Calu3 (cell line): ENCODE results near the gene IL13RA1. TPM values are rescaled to one million over a fixed set of nuclear protein-coding genes. Genes with fewer than 3 reads are reported as not detected.
A peak's percentile ranks its signal among the peaks of the same experiment; 100 is the strongest.
"Not testable (repeated sequence)": the region's sequence is repeated elsewhere in the genome, so short reads cannot be mapped to it uniquely, and the experiment has no call there.

Source experiments
- BruUV-seq: library from RNA; stranded (reverse); fragments of 400-500 nt; replicated peaks from 2 replicates; lab custom pipeline; 2021; lab: Mats Ljungman, UMichigan
- CTCF ChIA-PET: fragments of 300-600 bp; sonication (Branson Sonifier 250); formaldehyde crosslinking; loops from one replicate; lab custom pipeline; 2022; ENCODE audit warnings: antibody characterized with exemption; lab: Charles Lee
- DNase-seq: peaks from one replicate; pipeline ENCODE4 v3.0.0; 2022
- H3K27ac Mint-ChIP-seq: one replicate; pipeline ENCODE4 v1.8.0; 2022; ENCODE audit warnings: mixed read lengths; ENCODE audit not compliant: unreplicated experiment
- H3K27me3 Mint-ChIP-seq: one replicate; pipeline ENCODE4 v1.8.0; 2022; ENCODE audit warnings: mixed read lengths; ENCODE audit not compliant: unreplicated experiment
- H3K36me3 Mint-ChIP-seq: one replicate; pipeline ENCODE4 v1.8.0; 2022; ENCODE audit warnings: mild to moderate bottlenecking, moderate library complexity, mixed read lengths; ENCODE audit not compliant: insufficient read depth, unreplicated experiment
- H3K4me1 Mint-ChIP-seq: one replicate; pipeline ENCODE4 v1.8.0; 2022; ENCODE audit warnings: mild to moderate bottlenecking, low read depth, mixed read lengths; ENCODE audit not compliant: unreplicated experiment
- H3K4me3 Mint-ChIP-seq: one replicate; pipeline ENCODE4 v1.8.0; 2022; ENCODE audit warnings: mild to moderate bottlenecking, low read depth, moderate library complexity, mixed read lengths; ENCODE audit not compliant: unreplicated experiment
- H3K9me3 Mint-ChIP-seq: one replicate; pipeline ENCODE4 v1.8.0; 2022; ENCODE audit warnings: low read depth, mixed read lengths; ENCODE audit not compliant: unreplicated experiment
- intact Hi-C: fragments of 100-400 bp; cut with micrococcal nuclease; formaldehyde crosslinking; loops from one replicate; pipeline ENCODE4 v1.10.0; 2022; ENCODE audit not compliant: unreplicated experiment
- total RNA-seq: library from RNA; stranded (reverse); gene quantifications from 2 replicates; pipeline ENCODE4 v1.2.3, GENCODE V29; 2022
- TF ChIP-seq, protein P1 (sequence below): fragments of 200-600 bp; IDR thresholded peaks from one replicate; pipeline ENCODE4 v1.8.0; 2022; ENCODE audit warnings: antibody characterized with exemption; ENCODE audit not compliant: unreplicated experiment

Gene IL13RA1
- total RNA-seq, 1 experiment from 2014 or later = 67.8 TPM

GRCh38 chrX:118729042-118729652, 1.7 kb downstream of the IL13RA1 start:
- CTCF ChIA-PET = interaction anchor here (0.9 kb wide), 1 partner anchor 53 kb away, joined by 3 read pairs; no protein-coding TSS in a partner anchor
- H3K9me3 Mint-ChIP-seq = no peaks in the 10 kb centered on the region
- peak overlapping the region; percentile 82 for H3K4me3 Mint-ChIP-seq
- no peaks in the 10 kb centered on the region for H3K27me3 Mint-ChIP-seq
- H3K4me1 Mint-ChIP-seq = peaks cover 48% of the 10 kb centered on the region
- DNase-seq = no peak
- intact Hi-C loops = loop anchor here (5.0 to 10.0 kb wide), 2 partner anchors 64 to 87 kb away; no protein-coding TSS in a partner anchor
- peaks cover 24% of the 10 kb centered on the region for H3K36me3 Mint-ChIP-seq
- BruUV-seq = TSS peak; percentile 37
- TF ChIP-seq, protein P1, sequence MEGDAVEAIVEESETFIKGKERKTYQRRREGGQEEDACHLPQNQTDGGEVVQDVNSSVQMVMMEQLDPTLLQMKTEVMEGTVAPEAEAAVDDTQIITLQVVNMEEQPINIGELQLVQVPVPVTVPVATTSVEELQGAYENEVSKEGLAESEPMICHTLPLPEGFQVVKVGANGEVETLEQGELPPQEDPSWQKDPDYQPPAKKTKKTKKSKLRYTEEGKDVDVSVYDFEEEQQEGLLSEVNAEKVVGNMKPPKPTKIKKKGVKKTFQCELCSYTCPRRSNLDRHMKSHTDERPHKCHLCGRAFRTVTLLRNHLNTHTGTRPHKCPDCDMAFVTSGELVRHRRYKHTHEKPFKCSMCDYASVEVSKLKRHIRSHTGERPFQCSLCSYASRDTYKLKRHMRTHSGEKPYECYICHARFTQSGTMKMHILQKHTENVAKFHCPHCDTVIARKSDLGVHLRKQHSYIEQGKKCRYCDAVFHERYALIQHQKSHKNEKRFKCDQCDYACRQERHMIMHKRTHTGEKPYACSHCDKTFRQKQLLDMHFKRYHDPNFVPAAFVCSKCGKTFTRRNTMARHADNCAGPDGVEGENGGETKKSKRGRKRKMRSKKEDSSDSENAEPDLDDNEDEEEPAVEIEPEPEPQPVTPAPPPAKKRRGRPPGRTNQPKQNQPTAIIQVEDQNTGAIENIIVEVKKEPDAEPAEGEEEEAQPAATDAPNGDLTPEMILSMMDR = no peak
- peak overlapping the region; percentile 90 for H3K27ac Mint-ChIP-seq

- no peak for DNase-seq
- CTCF ChIA-PET = no interaction called here
These were observed 3.3 kb downstream of the IL13RA1 start for GRCh38 chrX:118730500-118731247.

GRCh38 chrX:118732551-118732950, 5.1 kb downstream of the IL13RA1 start:
- H3K4me3 Mint-ChIP-seq, H3K27me3 Mint-ChIP-seq, H3K27ac Mint-ChIP-seq, CTCF ChIA-PET, DNase-seq, intact Hi-C loops, H3K9me3 Mint-ChIP-seq, BruUV-seq: not testable (repeated sequence)
- Mint-ChIP-seq H3K4me1 (peaks cover 23% of the 10 kb centered on the region), H3K36me3 (peaks cover 13% of the 10 kb centered on the region)

More at GRCh38 chrX:118730500-118731247, 3.3 kb downstream of the IL13RA1 start:
- TF ChIP-seq, protein P1 = no peak
- BruUV-seq = no TSS peak
- peaks cover 24% of the 10 kb centered on the region for H3K36me3 Mint-ChIP-seq
- H3K4me1 Mint-ChIP-seq = peaks cover 38% of the 10 kb centered on the region
- H3K27me3 Mint-ChIP-seq = no peaks in the 10 kb centered on the region
- intact Hi-C loops = no loop called here
- H3K27ac Mint-ChIP-seq = peak overlapping the region; percentile 11
- peak overlapping the region; percentile 9 for H3K4me3 Mint-ChIP-seq
- peaks cover under 1% of the 10 kb centered on the region for H3K9me3 Mint-ChIP-seq

- no peaks in the 10 kb centered on the region for H3K27me3 Mint-ChIP-seq
- H3K4me1 Mint-ChIP-seq = peaks cover 12% of the 10 kb centered on the region
- no peak for DNase-seq
- TF ChIP-seq, protein P1 = no peak
- BruUV-seq = no TSS peak
- intact Hi-C loops = no loop called here
- no peak overlapping the region for H3K27ac Mint-ChIP-seq
- H3K9me3 Mint-ChIP-seq = peaks cover 8% of the 10 kb centered on the region
- no peak overlapping the region for H3K4me3 Mint-ChIP-seq
- H3K36me3 Mint-ChIP-seq = no peaks in the 10 kb centered on the region
- CTCF ChIA-PET = no interaction called here
These were observed 7.5 kb downstream of the IL13RA1 start for GRCh38 chrX:118734909-118735308.
